Panc1 (cell line): ENCODE measurements around the gene MYH2. TPM values are rescaled to one million over a fixed set of nuclear protein-coding genes. Genes with fewer than 3 reads are reported as not detected.

Experiments used
- ATAC-seq: fragments of 200-7000 bp; cut with Tn5 transposase; 2 replicates; pipeline ENCODE4 v1.9.1; 2020; ENCODE audit warnings: mild to moderate bottlenecking, moderate library complexity
- BruUV-seq: library from RNA; stranded (reverse); fragments of 400-500 nt; replicated peaks from 2 replicates; lab custom pipeline; 2021; lab: Mats Ljungman, UMichigan
- CTCF ChIA-PET: fragments of 300-600 bp; sonication (Branson Sonifier 250); formaldehyde crosslinking; loops from one replicate; lab custom pipeline; 2022; ENCODE audit warnings: antibody characterized with exemption; lab: Charles Lee
- POLR2A ChIA-PET: fragments of 300-600 bp; sonication (Branson Sonifier 250); formaldehyde crosslinking; loops from one replicate; lab custom pipeline; 2022; ENCODE audit warnings: antibody characterized with exemption; lab: Charles Lee
- DNase-seq: peaks from one replicate; pipeline ENCODE4 v3.0.0-alpha.2; 2010; ENCODE audit warnings: low read depth, low spot score
- H3K27ac ChIP-seq: 2 replicates; pipeline ENCODE4 v1.5.1; 2011; ENCODE audit warnings: mild to moderate bottlenecking, low read length, inconsistent platforms
- H3K27me3 ChIP-seq: fragments of 200-500 bp; sonication (Bioruptor generic); 2 replicates; pipeline ENCODE4 v1.6.0; 2014; ENCODE audit warnings: low read length, inconsistent platforms; ENCODE audit not compliant: control insufficient read depth, insufficient read depth
- H3K36me3 ChIP-seq: fragments of 200-500 bp; sonication (Bioruptor generic); 2 replicates; pipeline ENCODE4 v1.5.1; 2014; ENCODE audit warnings: inconsistent platforms, mild to moderate bottlenecking, low read length, moderate library complexity; ENCODE audit not compliant: control insufficient read depth, insufficient read depth
- H3K4me1 ChIP-seq: 2 replicates; pipeline ENCODE4 v1.5.1; 2011; ENCODE audit warnings: inconsistent platforms, mild to moderate bottlenecking, low read length, moderate library complexity; ENCODE audit not compliant: control insufficient read depth, insufficient read depth
- H3K4me3 ChIP-seq, 2 experiments: 2 replicates each; pipeline ENCODE4 v1.5.1; 2011 to 2012; ENCODE audit warnings: low read depth in 2 of 2, low read length in 2 of 2, mild to moderate bottlenecking in 2 of 2, inconsistent platforms in 1 of 2, moderate library complexity in 1 of 2
- H3K9me3 ChIP-seq: fragments of 200-500 bp; sonication (Bioruptor generic); 2 replicates; pipeline ENCODE4 v1.5.1; 2014; ENCODE audit warnings: low read depth, mild to moderate bottlenecking, inconsistent platforms, low read length, moderate library complexity; ENCODE audit not compliant: control insufficient read depth, insufficient read depth
- POLR2AphosphoS5 ChIP-seq: IDR thresholded peaks from 2 replicates; pipeline ENCODE4 v1.6.1; 2012; ENCODE audit warnings: mild to moderate bottlenecking, low read depth, low read length, moderate library complexity
- SIN3A ChIP-seq: IDR thresholded peaks from 2 replicates; pipeline ENCODE4 v1.6.1; 2012; ENCODE audit warnings: low read depth, mild to moderate bottlenecking, low read length, moderate library complexity, borderline replicate concordance; ENCODE audit not compliant: insufficient read depth
- TCF7L2 ChIP-seq: IDR thresholded peaks from 2 replicates; pipeline ENCODE4 v1.6.1; 2011; ENCODE audit warnings: mild to moderate bottlenecking, low read depth, low read length, inconsistent platforms
- in situ Hi-C: cut with HindIII; loops from 2 replicates; pipeline ENCODE4 v1.10.0; 2016; ENCODE audit warnings: low sequenced_read_pairs, low pct_unique_long_range_greater_than_20kb
- intact Hi-C: fragments of 100-400 bp; cut with micrococcal nuclease; formaldehyde crosslinking; loops from one replicate; pipeline ENCODE4 v1.10.0; 2022; ENCODE audit not compliant: unreplicated experiment
- total RNA-seq: library from RNA; stranded (reverse); gene quantifications from one replicate; pipeline ENCODE4 v1.2.1, GENCODE V29; 2021; ENCODE audit not compliant: unreplicated experiment
- TF ChIP-seq, protein P1 (sequence below), 2 experiments: IDR thresholded peaks; 2 replicates each; pipeline ENCODE4 v1.6.1; 2011 to 2012; ENCODE audit warnings: low read depth in 2 of 2, control low read depth in 1 of 2, low read length in 1 of 2, mild to moderate bottlenecking in 1 of 2, moderate library complexity in 1 of 2; ENCODE audit not compliant: insufficient read depth in 1 of 2
- TF ChIP-seq, protein P2 (sequence below): fragments of 450-650 bp; IDR thresholded peaks from 2 replicates; pipeline ENCODE4 v1.5.1; 2017; ENCODE audit warnings: mild to moderate bottlenecking

MYH2 gene
- total RNA-seq, 1 experiment from 2014 or later: not detected

DNA sequence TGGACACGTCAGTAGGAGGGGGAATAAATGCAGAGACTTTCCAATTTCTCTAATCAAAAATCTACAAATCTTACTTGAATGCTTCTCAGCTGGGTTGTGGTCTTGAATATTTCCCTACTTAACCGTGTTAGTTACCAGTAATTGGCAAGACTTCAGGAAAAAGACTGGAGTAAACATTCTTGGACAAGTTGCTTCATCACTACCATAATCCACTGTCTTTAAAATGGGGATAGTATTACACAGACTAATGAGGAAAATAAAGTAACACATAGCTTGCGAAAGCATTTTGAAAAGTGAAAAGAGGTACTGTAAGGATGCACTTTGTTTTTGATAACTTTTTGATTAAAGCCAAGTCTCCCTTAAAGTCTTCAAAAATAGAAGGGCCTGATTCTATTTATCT, 49.5 kb downstream of the MYH2 start:
- DNase-seq (no peak), ATAC-seq (no peak)
- Histone ChIP-seq H3K27ac (no peak overlapping the region), H3K27me3 (no peaks in the 10 kb centered on the region), H3K36me3 (no peaks in the 10 kb centered on the region), H3K4me1 (no peaks in the 10 kb centered on the region), H3K9me3 (no peaks in the 10 kb centered on the region), H3K4me3 (no peak overlapping the region)
- BruUV-seq: no TSS peak
- ChIA-PET CTCF (no interaction called here), POLR2A (no interaction called here)
- in situ Hi-C loops (no loop called here), intact Hi-C loops (no loop called here)
- TF ChIP-seq SIN3A: no peak
- TF ChIP-seq TCF7L2: no peak
- no peak for TF ChIP-seq POLR2AphosphoS5
- TF ChIP-seq, protein P1, sequence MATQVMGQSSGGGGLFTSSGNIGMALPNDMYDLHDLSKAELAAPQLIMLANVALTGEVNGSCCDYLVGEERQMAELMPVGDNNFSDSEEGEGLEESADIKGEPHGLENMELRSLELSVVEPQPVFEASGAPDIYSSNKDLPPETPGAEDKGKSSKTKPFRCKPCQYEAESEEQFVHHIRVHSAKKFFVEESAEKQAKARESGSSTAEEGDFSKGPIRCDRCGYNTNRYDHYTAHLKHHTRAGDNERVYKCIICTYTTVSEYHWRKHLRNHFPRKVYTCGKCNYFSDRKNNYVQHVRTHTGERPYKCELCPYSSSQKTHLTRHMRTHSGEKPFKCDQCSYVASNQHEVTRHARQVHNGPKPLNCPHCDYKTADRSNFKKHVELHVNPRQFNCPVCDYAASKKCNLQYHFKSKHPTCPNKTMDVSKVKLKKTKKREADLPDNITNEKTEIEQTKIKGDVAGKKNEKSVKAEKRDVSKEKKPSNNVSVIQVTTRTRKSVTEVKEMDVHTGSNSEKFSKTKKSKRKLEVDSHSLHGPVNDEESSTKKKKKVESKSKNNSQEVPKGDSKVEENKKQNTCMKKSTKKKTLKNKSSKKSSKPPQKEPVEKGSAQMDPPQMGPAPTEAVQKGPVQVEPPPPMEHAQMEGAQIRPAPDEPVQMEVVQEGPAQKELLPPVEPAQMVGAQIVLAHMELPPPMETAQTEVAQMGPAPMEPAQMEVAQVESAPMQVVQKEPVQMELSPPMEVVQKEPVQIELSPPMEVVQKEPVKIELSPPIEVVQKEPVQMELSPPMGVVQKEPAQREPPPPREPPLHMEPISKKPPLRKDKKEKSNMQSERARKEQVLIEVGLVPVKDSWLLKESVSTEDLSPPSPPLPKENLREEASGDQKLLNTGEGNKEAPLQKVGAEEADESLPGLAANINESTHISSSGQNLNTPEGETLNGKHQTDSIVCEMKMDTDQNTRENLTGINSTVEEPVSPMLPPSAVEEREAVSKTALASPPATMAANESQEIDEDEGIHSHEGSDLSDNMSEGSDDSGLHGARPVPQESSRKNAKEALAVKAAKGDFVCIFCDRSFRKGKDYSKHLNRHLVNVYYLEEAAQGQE (IDR thresholded peaks at IDR 0.05; ENCODE audit: insufficient read depth in 1 of 2, low read depth in 2 of 2, low read length in 1 of 2): no peak
- TF ChIP-seq, protein P2, sequence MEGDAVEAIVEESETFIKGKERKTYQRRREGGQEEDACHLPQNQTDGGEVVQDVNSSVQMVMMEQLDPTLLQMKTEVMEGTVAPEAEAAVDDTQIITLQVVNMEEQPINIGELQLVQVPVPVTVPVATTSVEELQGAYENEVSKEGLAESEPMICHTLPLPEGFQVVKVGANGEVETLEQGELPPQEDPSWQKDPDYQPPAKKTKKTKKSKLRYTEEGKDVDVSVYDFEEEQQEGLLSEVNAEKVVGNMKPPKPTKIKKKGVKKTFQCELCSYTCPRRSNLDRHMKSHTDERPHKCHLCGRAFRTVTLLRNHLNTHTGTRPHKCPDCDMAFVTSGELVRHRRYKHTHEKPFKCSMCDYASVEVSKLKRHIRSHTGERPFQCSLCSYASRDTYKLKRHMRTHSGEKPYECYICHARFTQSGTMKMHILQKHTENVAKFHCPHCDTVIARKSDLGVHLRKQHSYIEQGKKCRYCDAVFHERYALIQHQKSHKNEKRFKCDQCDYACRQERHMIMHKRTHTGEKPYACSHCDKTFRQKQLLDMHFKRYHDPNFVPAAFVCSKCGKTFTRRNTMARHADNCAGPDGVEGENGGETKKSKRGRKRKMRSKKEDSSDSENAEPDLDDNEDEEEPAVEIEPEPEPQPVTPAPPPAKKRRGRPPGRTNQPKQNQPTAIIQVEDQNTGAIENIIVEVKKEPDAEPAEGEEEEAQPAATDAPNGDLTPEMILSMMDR: no peak

DNA sequence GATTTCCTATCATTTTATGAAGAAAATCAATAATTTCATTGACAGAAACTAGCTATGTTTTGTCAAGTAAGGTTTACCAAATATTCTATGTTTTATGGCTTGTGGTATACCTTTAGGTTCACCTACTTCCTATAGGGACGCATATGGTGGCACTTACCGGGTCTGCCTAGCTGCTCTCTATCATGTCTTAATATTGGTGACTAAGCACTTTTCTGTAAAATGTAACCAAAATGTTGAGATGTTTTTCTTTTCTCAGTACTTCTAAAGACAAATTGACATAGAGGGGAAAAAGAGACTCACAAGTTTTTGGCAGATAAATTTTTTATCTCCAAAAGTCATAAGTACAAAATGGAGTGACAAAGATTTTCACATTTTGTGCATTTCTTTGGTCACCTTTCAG, 57.5 kb downstream of the MYH2 start:
- no TSS peak for BruUV-seq
- ATAC-seq (no peak), DNase-seq (no peak)
- in situ Hi-C loops (no loop called here), intact Hi-C loops (no loop called here)
- no peaks in the 10 kb centered on the region for H3K27me3 ChIP-seq
- CTCF ChIA-PET: no interaction called here
- no peaks in the 10 kb centered on the region for H3K9me3 ChIP-seq
- H3K36me3 ChIP-seq: no peaks in the 10 kb centered on the region
- H3K27ac ChIP-seq: no peak overlapping the region
- TF ChIP-seq, protein P2: no peak
- no peak for TF ChIP-seq TCF7L2
- TF ChIP-seq, protein P1 (IDR thresholded peaks at IDR 0.05; ENCODE audit: insufficient read depth in 1 of 2, low read depth in 2 of 2, low read length in 1 of 2): no peak
- TF ChIP-seq SIN3A: no peak
- TF ChIP-seq POLR2AphosphoS5: no peak
- no peak overlapping the region for H3K4me3 ChIP-seq
- POLR2A ChIA-PET: no interaction called here
- no peaks in the 10 kb centered on the region for H3K4me1 ChIP-seq
